HG03565 (cell line): Measurements from ENCODE around the gene SEPTIN6.

Source experiments
- ATAC-seq: cut with Tn5 transposase; IDR thresholded peaks from one replicate; pipeline ENCODE4 v1.9.1; 2021; ENCODE audit warnings: mild to moderate bottlenecking, moderate library complexity; ENCODE audit not compliant: unreplicated experiment

SEPTIN6 gene

GRCh38 chrX:119693040-119693995, at the start of gene SEPTIN6:
TSS of gene SEPTIN6 (minus strand) at chrX:119693168. CDS start at chrX:119693105, 63 bp downstream.
- ATAC-seq = peak; percentile 52

GRCh38 chrX:119738742-119739141, 45.8 kb upstream of the SEPTIN6 start:
- ATAC-seq = no peak

DNA sequence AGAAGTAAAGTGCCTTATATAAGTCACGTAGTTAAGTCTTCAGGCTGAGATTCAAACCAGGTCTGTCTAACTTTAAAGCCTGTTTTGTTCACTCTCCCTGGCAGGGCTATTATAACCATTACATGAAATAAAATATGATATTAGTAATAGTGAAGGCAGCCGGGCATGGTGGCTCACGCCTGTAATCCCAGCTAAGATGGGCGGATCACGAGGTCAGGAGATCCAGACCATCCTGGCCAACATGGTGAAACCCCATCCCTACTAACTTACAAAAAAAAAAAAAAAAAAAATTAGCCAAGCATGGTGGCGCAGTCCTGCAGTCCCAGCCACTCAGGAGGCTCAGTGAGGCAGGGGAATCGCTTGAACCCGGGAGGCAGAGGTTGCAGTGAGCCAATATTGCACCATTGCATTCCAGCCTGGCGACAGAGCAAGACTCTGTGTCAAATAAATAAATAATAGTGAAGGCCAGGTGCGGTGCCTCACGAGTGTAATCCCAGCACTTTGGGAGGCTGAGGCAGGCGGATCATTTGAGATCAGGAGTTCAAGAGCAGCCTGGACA, 43.3 kb upstream of the SEPTIN6 start:
- no peak for ATAC-seq

- no peak for ATAC-seq
Measured at GRCh38 chrX:119735467-119735866, 42.5 kb upstream of the SEPTIN6 start.

DNA sequence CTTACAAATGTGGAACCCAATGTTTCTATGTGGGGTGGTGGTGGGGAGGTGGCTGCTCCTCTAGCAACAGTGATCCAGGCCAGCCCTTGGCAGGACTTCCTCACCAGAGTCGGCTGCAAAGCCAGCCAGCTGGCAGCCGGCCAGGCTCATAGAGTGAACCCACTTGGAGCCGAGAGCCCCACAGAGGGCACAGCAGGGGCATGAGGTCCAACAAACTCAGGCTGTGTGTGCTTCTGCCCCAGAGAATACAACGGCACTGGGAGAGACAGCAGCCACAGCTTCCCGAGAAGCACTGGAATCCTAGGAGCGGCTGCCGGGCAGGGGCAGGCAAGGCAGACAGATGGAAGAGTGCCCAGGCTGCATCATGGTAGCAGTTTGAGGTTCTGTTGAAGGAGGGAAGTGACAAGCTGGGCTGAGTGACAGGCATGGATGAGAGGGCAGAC, 42.0 kb upstream of the SEPTIN6 start:
- no peak for ATAC-seq

DNA sequence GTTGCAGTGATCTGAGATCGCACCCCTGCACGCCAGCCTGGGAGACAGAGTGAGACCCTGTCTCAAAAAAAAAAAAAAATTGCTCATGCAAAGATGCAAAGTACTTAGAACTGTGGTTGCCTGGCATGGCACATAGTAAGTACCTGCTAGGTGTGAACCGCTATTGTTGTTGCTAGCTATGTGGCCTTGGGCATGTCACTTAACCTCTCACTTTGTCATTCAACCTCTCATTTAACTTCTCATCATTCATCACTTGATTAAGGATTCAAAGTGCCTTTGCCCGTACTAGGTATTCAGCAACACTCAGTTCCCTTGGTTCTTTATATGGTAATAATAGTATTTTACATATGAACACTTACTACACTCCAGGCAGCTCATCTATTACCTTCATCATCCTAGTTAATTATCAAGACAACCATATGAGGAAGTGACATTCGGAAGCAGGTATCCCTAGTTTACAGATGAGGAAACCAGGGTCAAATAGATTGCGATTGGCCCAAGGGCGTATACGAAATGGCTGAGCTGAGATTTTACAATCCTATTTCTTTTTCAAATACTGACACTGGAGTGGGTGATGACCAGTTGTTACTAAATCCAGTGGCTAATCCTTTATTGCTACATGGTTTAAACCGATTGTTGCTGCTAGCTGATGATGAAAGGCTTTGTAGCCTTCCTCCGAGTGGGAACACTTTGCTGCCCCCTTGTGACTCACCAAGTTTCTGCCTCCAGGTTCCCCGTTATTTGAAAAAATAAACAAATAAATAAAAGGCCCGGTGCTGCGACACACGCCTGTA, 36.6 kb upstream of the SEPTIN6 start:
- no peak for ATAC-seq

GRCh38 chrX:119728487-119728886, 35.5 kb upstream of the SEPTIN6 start:
- no peak for ATAC-seq

GRCh38 chrX:119726900-119727555, 34.1 kb upstream of the SEPTIN6 start:
- ATAC-seq = no peak

- no peak for ATAC-seq
Measured at GRCh38 chrX:119721926-119722325, 29.0 kb upstream of the SEPTIN6 start.

GRCh38 chrX:119721487-119721886, 28.5 kb upstream of the SEPTIN6 start:
- no peak for ATAC-seq

GRCh38 chrX:119709630-119710029, 16.7 kb upstream of the SEPTIN6 start:
- ATAC-seq = no peak

GRCh38 chrX:119708936-119709335, 16.0 kb upstream of the SEPTIN6 start:
- ATAC-seq = no peak

DNA sequence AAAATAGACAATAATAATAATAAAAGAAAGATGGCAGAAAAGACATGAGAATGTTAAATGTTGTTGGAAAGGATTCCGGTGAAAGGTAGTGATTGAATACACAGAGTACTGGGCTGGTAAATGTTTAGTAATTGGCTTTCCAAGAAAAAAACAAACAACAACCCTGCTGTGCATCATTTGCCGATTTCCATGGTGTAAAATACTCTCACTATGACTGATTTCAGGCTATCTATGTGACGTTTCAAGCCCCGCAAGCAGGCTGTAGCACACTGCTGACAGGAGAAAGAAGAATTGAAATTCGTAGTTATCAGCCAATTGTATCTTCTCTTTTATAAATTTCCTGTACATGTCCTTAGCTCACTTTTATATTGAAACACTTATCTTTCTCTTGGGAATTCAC, 13.6 kb upstream of the SEPTIN6 start:
- ATAC-seq = no peak

DNA sequence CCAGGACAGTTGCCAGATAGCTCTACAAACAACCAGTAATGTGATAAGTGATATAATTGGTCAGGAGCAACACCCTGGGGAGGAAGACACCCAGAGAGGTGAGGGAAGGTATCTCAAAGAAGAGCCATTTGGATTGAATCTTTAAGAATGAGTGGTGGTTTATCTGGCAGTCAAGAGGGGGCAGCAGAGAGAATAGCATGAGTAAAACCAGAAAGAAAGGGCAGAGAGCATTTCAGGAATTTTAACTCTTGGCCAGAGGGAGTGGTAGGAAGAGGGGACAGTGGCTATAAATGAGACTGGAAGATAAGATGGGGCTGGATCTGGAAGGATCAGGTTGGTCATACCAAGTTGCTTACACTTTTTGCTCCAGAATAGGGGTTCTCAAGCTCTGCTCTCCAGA, 5.9 kb upstream of the SEPTIN6 start:
- no peak for ATAC-seq

GRCh38 chrX:119696251-119696890, 3.4 kb upstream of the SEPTIN6 start:
- no peak for ATAC-seq

DNA sequence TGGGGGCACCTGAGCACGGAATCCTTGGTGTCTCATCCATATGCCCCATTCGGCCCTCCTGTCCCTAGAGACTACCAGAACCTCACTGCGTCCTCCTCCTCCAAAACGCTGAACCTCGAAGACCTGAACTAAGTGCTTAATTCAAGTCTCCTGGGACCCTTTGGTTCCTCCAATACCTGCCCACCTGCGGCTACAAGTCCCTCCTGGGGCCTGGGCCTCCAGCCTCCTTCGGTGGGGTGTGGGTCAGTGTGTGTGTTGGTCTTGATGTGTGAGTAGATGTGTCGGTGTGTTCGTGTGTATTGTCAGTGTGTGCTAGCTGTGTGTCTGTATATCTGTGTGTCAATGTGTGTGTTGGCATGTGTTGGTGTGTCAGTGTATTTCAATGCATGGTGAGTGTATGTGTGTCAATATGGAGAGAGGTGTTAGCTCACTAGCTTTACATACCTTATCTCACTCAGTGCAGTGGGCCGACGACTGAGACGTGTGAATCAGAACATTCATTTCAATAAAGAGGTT, 2.6 kb upstream of the SEPTIN6 start:
- no peak for ATAC-seq

DNA sequence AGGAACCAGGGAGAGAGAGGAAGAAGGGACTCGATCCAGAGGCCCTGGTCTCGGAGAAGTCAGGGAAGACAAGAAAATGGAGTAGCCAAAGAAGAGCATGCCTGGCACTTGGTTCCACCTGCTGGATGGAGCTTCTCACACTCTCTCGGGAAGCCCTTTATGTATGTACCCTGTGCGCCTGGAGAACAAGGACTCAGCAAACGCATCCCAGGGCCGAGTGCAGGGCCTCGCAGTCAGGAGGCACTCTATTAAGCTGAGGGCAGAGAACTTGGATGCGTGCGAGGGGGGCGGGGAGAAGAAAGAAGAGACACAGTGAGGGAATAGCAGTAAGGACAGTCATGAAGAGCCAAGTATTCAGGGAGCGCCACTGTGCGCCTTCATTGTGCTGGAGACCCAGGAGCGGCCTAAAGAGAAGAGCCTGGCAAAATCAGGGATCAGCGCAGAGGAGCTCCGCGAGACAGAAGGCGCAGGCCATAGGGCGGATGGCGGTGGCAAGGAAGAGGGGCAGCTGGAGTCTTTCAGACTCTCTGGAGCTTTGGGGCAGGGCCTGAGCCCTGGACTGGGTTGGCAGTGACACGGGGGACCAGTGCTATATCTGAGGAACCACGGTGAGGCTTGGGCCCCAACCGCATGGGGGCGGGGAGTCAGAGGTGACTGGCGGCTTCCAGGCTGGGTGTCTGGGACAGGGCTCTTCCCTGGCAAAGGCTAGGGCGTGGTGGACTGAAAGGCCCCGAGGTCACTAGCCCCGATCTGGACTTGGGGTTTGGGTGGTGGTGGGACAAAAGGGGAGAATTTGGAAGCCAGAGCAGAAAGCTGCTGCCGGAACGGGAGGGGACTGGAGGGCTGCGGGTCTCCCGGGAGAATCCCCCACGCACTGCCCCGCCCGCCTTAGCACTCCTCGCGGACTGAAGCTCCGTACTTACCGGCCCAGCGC, 1.9 kb upstream of the SEPTIN6 start:
- ATAC-seq = no peak

DNA sequence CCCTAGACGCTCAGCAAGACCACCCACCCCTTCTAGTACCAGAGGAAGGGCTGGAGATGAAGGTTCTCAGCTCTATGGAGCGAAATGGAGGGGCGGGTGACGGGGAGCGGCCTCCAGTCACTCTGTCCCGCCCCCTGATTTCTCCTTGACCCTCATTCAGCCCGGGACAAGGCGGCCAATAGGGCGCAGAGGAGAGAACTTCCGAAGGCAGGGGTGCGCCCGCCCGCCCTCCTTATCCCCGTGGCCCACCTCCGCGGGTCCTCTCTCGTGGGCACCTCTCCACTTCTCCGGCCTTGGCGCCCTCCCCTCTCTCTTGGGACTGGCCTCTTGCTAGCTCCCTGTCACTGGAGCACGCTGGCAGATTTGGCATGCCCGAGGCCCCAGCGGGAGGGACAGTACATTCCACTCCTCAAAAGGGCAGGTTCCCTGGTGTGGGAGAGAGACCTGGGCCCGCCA, 1.1 kb upstream of the SEPTIN6 start:
- ATAC-seq = no peak
